HEK293 (cell line): ENCODE measurements around the gene ST6GAL1.

ENCODE experiments used
- CTCF ChIP-seq: fragments of 450-650 bp; formaldehyde crosslinking; IDR thresholded peaks from 2 replicates; pipeline ENCODE4 v1.5.1; 2016; ENCODE audit warnings: missing biosample characterization, missing genetic modification characterization
- REPIN1 ChIP-seq: fragments of 450-650 bp; formaldehyde crosslinking; IDR thresholded peaks from 2 replicates; pipeline ENCODE4 v1.5.1; 2017; ENCODE audit warnings: missing biosample characterization, missing genetic modification characterization, low read depth
- TCF7L2 ChIP-seq: IDR thresholded peaks from 2 replicates; pipeline ENCODE4 v1.6.1; 2011; ENCODE audit warnings: low read depth, mild to moderate bottlenecking, inconsistent platforms, low read length, moderate library complexity, borderline replicate concordance
- YY1 ChIP-seq: fragments of 450-650 bp; formaldehyde crosslinking; IDR thresholded peaks from 2 replicates; pipeline ENCODE4 v1.5.1; 2018; ENCODE audit warnings: missing biosample characterization, missing genetic modification characterization
- ZEB2 ChIP-seq: fragments of 450-650 bp; formaldehyde crosslinking; IDR thresholded peaks from 2 replicates; pipeline ENCODE4 v1.5.1; 2016; ENCODE audit warnings: missing biosample characterization, missing genetic modification characterization
- ZNF776 ChIP-seq: fragments of 450-650 bp; formaldehyde crosslinking; IDR thresholded peaks from 2 replicates; pipeline ENCODE4 v1.5.0; 2017; ENCODE audit warnings: missing biosample characterization, missing genetic modification characterization, borderline replicate concordance

GRCh38 chr3:187049462-187050101 lies 119.3 kb downstream of the ST6GAL1 start:
- TF ChIP-seq ZNF776 (no peak), CTCF (tag by site-specific recombination) (no peak), REPIN1 (no peak), ZEB2 (tag by site-specific recombination) (no peak), YY1 (no peak), TCF7L2 (no peak)
